Psoas muscle (tissue), 8 donors: ENCODE data around the gene IFNA21. TPM values are rescaled to one million over a fixed set of nuclear protein-coding genes. Genes with fewer than 3 reads are reported as not detected.
"Not testable (repeated sequence)": the region's sequence is repeated elsewhere in the genome, so short reads cannot be mapped to it uniquely, and the experiment has no call there.

Experiments
- ATAC-seq, 4 donors: fragments of 200-7000 bp; cut with Tn5 transposase; one replicate each; pipeline ENCODE4 v1.9.1; 2020; ENCODE audit warnings: moderate library complexity in 3 of 4, mild to moderate bottlenecking in 2 of 4
- DNase-seq, 2 donors: peaks; one replicate each; pipeline ENCODE4 v3.0.0-alpha.2; 2020
- H3K27ac ChIP-seq: fragments of 200-600 bp; one replicate; pipeline ENCODE4 v1.8.0; 2022
- H3K27me3 ChIP-seq, 3 donors: fragments of 200-600 bp in 1 of 3; one replicate each; pipeline versions ENCODE4 v1.6.1 to v1.8.0; 2013 to 2022; ENCODE audit warnings: low read length in 2 of 3, mild to moderate bottlenecking in 2 of 3, moderate library complexity in 1 of 3; ENCODE audit not compliant: insufficient read depth in 3 of 3
- H3K36me3 ChIP-seq, 2 donors: fragments of 200-600 bp in 1 of 2; one replicate each; pipeline versions ENCODE4 v1.6.1 to v1.8.0; 2013 to 2022; ENCODE audit warnings: low read depth in 1 of 2, mild to moderate bottlenecking in 1 of 2, moderate library complexity in 1 of 2; ENCODE audit not compliant: insufficient read depth in 1 of 2
- H3K4me1 ChIP-seq: fragments of 200-600 bp; one replicate; pipeline ENCODE4 v1.8.0; 2022
- H3K4me3 ChIP-seq: fragments of 200-600 bp; one replicate; pipeline ENCODE4 v1.8.0; 2022; ENCODE audit warnings: mild to moderate bottlenecking
- H3K9me3 ChIP-seq: fragments of 200-600 bp; one replicate; pipeline ENCODE4 v1.8.0; 2022
- WGBS, 3 donors: extraction: QIAGEN DNeasy Blood & Tissue Kit; methylation state at CpG; one replicate each; pipeline versions ENCODE4 v1.1.6 to v1.1.7; 2013; 5-methylcytosine and 5-hydroxymethylcytosine counted together
- intact Hi-C, 2 donors: fragments of 100-400 bp; cut with DNase I; formaldehyde crosslinking; loops; one replicate each; pipeline versions ENCODE4 v1.11.0 to v1.14.2; 2022
- polyA plus RNA-seq, 3 donors: library from polyadenylated mRNA; stranded (reverse); fragments of 200-250 nt; gene quantifications; one replicate each; pipeline ENCODE4 v1.2.3, GENCODE V29; 2013
- total RNA-seq, 4 donors: library from RNA; stranded (reverse); fragmentation: NEBNext Ultra II Directional in 2 of 4; extraction: Animal tissue kit (Norgen Biotek cat#: 25700) in 2 of 4; gene quantifications; one replicate each; pipeline versions ENCODE4 v1.2.1 to v1.2.4, GENCODE V29; 2021 to 2023
- TF ChIP-seq, protein P1 (sequence below): fragments of 200-600 bp; IDR thresholded peaks from one replicate; pipeline ENCODE4 v1.8.0; 2022; ENCODE audit warnings: antibody characterized with exemption
- donor health status: healthy with polysubstance abuse.
- donor health status: DM: no; HTN: no; CAD: no; lungs with moderate emphysema.
- donor health status: Bipolar disorder and iron deficiency.
- donor health status: healthy.
- donor health status: DM: yes; HTN: yes; CAD: no.
- donor health status: DM: no; HTN: no; CAD: no.
- donor health status: DM: no; HTN: no; CAD: no.
- donor health status: DM: yes; HTN: yes; CAD: no.

Gene IFNA21
- total and polyA plus RNA-seq, 7 donors, result not detected

DNA sequence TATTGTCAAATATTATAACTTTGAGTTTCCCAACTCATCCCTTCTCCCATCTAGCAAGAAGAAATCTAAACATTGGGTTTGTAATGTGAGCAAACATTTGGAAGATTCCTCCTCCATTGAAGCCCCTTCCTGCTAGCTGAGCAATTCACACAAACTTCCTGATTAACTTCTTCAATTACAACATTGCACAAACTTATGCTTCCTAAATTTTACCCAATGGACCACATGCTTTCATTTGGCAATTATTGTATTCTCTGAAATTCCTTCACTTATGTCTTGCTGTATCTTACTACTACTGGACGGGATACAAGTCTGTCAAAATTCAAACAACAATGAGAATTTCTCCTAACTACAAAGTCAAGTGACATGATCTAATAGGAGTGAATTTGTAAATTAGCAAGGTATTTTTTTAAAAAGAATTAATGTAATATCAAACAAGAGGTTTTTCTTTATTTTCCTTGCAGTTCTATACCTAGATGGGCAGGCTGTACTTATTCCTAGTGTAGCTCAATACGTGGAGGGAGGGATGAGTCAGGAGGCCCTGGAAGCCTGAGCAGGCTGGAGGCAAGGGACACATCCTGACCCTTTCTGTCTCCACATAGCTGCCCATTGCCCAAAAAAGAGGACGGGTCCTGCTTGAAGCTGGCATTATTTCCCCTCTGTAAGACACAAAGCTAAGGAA, 13.0 kb downstream of the IFNA21 start:
- Histone ChIP-seq H3K27ac (no peak overlapping the region), H3K4me3 (no peak overlapping the region), H3K27me3 (no peaks in the 10 kb centered on the region), H3K4me1 (no peaks in the 10 kb centered on the region), H3K9me3 (no peaks in the 10 kb centered on the region), H3K36me3 (no peaks in the 10 kb centered on the region)
- intact Hi-C loops, result no loop called here
- WGBS, 3 donors, result 31 to 34% (median 31%) methylated on average over 3 of the region's 3 CpGs
- no peak for ATAC-seq
- no peak for DNase-seq
- TF ChIP-seq, protein P1, sequence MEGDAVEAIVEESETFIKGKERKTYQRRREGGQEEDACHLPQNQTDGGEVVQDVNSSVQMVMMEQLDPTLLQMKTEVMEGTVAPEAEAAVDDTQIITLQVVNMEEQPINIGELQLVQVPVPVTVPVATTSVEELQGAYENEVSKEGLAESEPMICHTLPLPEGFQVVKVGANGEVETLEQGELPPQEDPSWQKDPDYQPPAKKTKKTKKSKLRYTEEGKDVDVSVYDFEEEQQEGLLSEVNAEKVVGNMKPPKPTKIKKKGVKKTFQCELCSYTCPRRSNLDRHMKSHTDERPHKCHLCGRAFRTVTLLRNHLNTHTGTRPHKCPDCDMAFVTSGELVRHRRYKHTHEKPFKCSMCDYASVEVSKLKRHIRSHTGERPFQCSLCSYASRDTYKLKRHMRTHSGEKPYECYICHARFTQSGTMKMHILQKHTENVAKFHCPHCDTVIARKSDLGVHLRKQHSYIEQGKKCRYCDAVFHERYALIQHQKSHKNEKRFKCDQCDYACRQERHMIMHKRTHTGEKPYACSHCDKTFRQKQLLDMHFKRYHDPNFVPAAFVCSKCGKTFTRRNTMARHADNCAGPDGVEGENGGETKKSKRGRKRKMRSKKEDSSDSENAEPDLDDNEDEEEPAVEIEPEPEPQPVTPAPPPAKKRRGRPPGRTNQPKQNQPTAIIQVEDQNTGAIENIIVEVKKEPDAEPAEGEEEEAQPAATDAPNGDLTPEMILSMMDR, result no peak

DNA sequence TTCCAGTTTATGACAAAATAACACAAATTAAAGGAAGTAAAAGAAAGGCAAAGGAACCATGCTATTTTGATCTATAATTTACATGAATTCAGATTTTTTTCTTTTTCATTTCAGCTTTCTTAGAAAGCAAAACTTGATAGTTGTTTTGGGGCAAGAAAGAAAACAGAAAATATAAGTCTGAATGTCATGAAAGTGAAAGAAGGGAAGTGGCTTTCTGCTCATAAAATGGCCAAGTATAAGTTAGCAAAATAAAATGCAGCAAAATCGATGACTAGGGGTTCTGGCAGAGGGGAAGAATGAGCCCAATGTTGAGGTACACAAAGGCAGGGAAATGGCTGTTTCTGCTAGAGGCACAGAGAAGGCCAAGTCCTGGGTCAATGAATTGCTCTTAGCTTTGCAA, 21.9 kb downstream of the IFNA21 start:
- no peaks in the 10 kb centered on the region for H3K36me3 ChIP-seq
- TF ChIP-seq, protein P1, result no peak
- WGBS, 3 donors, result 65 to 78% (median 76%) methylated on average over 1 of the region's 1 CpG
- H3K4me3 ChIP-seq, result no peak overlapping the region
- H3K27ac ChIP-seq, result no peak overlapping the region
- ATAC-seq (no peak), DNase-seq (no peak)
- H3K27me3 ChIP-seq, result no peaks in the 10 kb centered on the region
- intact Hi-C loops, result no loop called here
- no peaks in the 10 kb centered on the region for H3K4me1 ChIP-seq
- H3K9me3 ChIP-seq, result no peaks in the 10 kb centered on the region

DNA sequence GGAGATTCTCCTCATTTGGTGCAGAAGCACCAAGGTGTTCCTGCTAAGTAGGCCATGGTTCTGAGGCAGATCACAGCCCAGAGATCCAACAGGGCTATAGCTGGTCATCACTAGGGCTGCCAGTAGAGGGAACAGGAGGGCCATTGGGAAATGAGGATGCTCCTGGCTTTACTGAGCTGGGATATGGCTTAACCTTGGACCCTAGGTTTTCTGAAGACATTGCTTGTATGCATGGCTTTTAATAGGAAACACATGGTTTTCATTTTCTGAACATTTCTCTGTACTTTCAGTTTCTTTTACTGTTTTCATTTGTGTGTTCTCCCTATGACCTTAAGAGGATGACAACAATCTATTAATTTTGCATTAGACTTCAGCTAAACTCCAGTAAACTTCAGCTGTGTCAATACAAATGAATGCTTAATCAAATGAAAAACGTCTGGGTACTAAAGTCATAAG, 25.0 kb downstream of the IFNA21 start, which contains the start of gene IFNW1:
IFNW1 (minus strand) TSS at position 406 of the 456 bp plus-strand sequence; CDS start at position 144, 262 bp downstream.
- Histone ChIP-seq H3K4me1 (no peaks in the 10 kb centered on the region), H3K4me3 (no peak within 1 kb of the TSS), H3K36me3 (no peaks in the 10 kb centered on the region), H3K27me3 (no peaks in the 10 kb centered on the region), H3K27ac (no peak within 1 kb of the TSS), H3K9me3 (no peaks in the 10 kb centered on the region)
- WGBS, 3 donors, result 36 to 50% (median 43%) methylated on average over 1 of the region's 1 CpG
- TF ChIP-seq, protein P1, result no peak
- intact Hi-C loops, result no loop called here
- DNase-seq (no peak), ATAC-seq (no peak)

DNA sequence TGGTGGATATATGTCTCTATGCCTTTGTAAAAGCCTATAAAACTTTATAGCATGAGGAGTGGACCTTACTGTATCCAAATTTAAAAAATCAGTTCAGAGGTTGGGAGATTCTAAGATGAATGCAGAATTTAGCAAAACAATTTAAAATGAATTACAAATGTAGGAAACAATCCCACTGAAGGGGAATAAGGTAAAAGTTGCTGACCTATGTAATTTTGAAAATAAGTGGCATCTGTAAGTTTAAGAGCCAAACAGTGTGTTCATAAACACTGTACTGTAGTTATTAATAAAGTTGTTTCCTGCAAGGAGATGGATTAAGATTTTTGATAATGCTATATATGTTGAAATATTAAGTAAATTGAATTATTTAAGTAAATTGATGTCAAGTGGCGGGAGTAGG, 29.4 kb downstream of the IFNA21 start:
- no peak overlapping the region for H3K4me3 ChIP-seq
- TF ChIP-seq, protein P1, result no peak
- ATAC-seq (no peak), DNase-seq (no peak)
- intact Hi-C loops, result no loop called here
- no peaks in the 10 kb centered on the region for H3K36me3 ChIP-seq
- WGBS, 3 donors, result 38 to 95% (median 94%) methylated on average over 1 of the region's 1 CpG
- no peaks in the 10 kb centered on the region for H3K27me3 ChIP-seq
- no peaks in the 10 kb centered on the region for H3K9me3 ChIP-seq
- H3K4me1 ChIP-seq, result no peaks in the 10 kb centered on the region
- no peak overlapping the region for H3K27ac ChIP-seq

DNA sequence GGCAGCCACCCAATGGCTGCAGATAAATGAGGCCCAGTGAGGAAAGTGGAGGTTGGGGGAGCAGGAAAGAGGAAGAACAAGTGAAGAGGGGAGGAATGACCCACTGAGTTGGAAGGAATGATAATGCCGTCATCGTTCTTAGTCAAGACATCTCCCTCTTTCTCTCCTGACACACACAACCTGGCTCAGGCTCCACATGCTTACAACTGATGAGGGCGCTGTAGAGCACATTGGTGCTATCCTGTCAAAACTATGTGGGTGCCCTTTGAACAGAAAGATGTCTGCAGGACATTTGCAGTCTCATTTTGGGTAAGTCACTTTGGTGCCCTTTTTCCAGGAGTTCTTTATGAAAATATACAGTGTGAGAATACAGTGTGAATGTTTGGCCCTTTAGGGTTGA, 30.7 kb downstream of the IFNA21 start:
- DNase-seq (no peak), ATAC-seq (no peak)
- intact Hi-C loops, result no loop called here
- TF ChIP-seq, protein P1, result no peak
- Histone ChIP-seq H3K27me3 (no peaks in the 10 kb centered on the region), H3K4me3 (no peak overlapping the region), H3K36me3 (no peaks in the 10 kb centered on the region), H3K4me1 (no peaks in the 10 kb centered on the region), H3K27ac (no peak overlapping the region), H3K9me3 (no peaks in the 10 kb centered on the region)
- WGBS, 3 donors, result 67 to 74% (median 70%) methylated on average over 3 of the region's 3 CpGs

DNA sequence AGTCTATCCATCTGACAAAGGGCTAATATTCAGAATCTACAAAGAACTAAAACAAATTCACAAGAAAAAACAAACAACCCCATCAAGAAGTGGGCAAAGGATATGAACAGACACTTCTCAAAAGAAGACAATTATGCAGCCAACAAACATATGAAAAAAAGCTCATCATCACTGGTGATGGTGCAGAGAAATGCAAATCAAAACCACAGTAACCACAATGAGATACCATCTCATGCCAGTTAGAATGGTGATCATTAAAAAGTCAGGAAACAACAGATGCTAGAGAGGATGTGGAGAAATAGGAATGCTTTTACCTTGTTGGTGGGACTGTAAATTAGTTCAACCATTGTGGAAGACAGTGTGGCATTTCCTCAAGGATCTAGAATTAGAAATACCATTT, 38.3 kb downstream of the IFNA21 start:
- DNase-seq, H3K4me3 ChIP-seq, H3K27ac ChIP-seq, H3K27me3 ChIP-seq, H3K9me3 ChIP-seq, intact Hi-C loops, H3K36me3 ChIP-seq, ATAC-seq, H3K4me1 ChIP-seq: not testable (repeated sequence)
